Hepatocyte (in vitro differentiated cells): ENCODE data around the gene CEP112. TPM values are rescaled to one million over a fixed set of nuclear protein-coding genes. Genes with fewer than 3 reads are reported as not detected.

ENCODE experiments used
- DNase-seq: peaks from one replicate; pipeline ENCODE4 v3.0.0-alpha.2; 2016; ENCODE audit warnings: low spot score
- H2AFZ ChIP-seq: fragments of 200-600 bp; sonication (generic); 2 replicates; pipeline ENCODE4 v1.6.0; 2016; ENCODE audit warnings: antibody characterized with exemption, mild to moderate bottlenecking
- H3K27ac ChIP-seq: fragments of 200-600 bp; sonication (generic); 2 replicates; pipeline ENCODE4 v1.5.1; 2016; ENCODE audit warnings: mild to moderate bottlenecking
- H3K27me3 ChIP-seq: fragments of 200-600 bp; sonication (generic); 2 replicates; pipeline ENCODE4 v1.6.1; 2016
- H3K36me3 ChIP-seq: fragments of 200-600 bp; sonication (generic); replicated peaks from 2 replicates; pipeline ENCODE4 v1.5.1; 2016; ENCODE audit warnings: low read depth; ENCODE audit not compliant: insufficient read depth
- H3K4me1 ChIP-seq: fragments of 200-600 bp; sonication (generic); 2 replicates; pipeline ENCODE4 v1.5.1; 2016; ENCODE audit warnings: mild to moderate bottlenecking, moderate library complexity; ENCODE audit not compliant: insufficient read depth
- H3K4me2 ChIP-seq: fragments of 200-600 bp; sonication (generic); 2 replicates; pipeline ENCODE4 v1.6.0; 2016
- H3K4me3 ChIP-seq: fragments of 200-600 bp; sonication (generic); 2 replicates; pipeline ENCODE4 v1.5.1; 2016; ENCODE audit warnings: mild to moderate bottlenecking
- H3K79me2 ChIP-seq: fragments of 200-600 bp; sonication (generic); 2 replicates; pipeline ENCODE4 v1.6.0; 2017; ENCODE audit warnings: mild to moderate bottlenecking
- H3K9me2 ChIP-seq: fragments of 200-600 bp; sonication (generic); replicated peaks from 2 replicates; pipeline ENCODE4 v1.6.0; 2017; ENCODE audit warnings: mild to moderate bottlenecking; ENCODE audit not compliant: insufficient read depth
- H3K9me3 ChIP-seq: fragments of 200-600 bp; sonication (generic); 2 replicates; pipeline ENCODE4 v1.5.1; 2016; ENCODE audit warnings: low read depth, mild to moderate bottlenecking
- H4K20me1 ChIP-seq: fragments of 200-600 bp; sonication (generic); 2 replicates; pipeline ENCODE4 v1.6.0; 2016; ENCODE audit warnings: mild to moderate bottlenecking; ENCODE audit not compliant: insufficient read depth, poor library complexity, severe bottlenecking
- EZH2 ChIP-seq: fragments of 200-600 bp; sonication (generic); IDR thresholded peaks from 2 replicates; pipeline ENCODE4 v1.6.1; 2016; ENCODE audit warnings: antibody characterized with exemption, mild to moderate bottlenecking, borderline replicate concordance
- EZH2phosphoT487 ChIP-seq: fragments of 200-600 bp; sonication (generic); IDR thresholded peaks from one replicate; pipeline ENCODE4 v1.6.1; 2018; ENCODE audit warnings: antibody characterized with exemption, mild to moderate bottlenecking, low read depth, moderate library complexity; ENCODE audit not compliant: unreplicated experiment, severe bottlenecking
- WGBS: methylation state at CpG from one replicate; pipeline ENCODE4 v1.1.6; 2016; ENCODE audit warnings: low lambda C conversion rate; ENCODE audit errors: missing lambda C conversion rate; 5-methylcytosine and 5-hydroxymethylcytosine counted together
- polyA plus RNA-seq: library from polyadenylated mRNA; unstranded; fragments of >200 nt; fragmentation: Nextera tagmentation; extraction: Ambion mirVana; gene quantifications from 2 replicates; pipeline ENCODE4 v1.2.1, GENCODE V29; 2016
- total RNA-seq: library from RNA; depleted of rRNA; stranded (reverse); fragments of >200 nt; gene quantifications from 2 replicates; pipeline ENCODE4 v1.2.3, GENCODE V29; 2014
- TF ChIP-seq, protein P1 (sequence below): fragments of 200-600 bp; sonication (generic); IDR thresholded peaks from 2 replicates; pipeline ENCODE4 v1.5.1; 2016; ENCODE audit warnings: antibody characterized with exemption, mild to moderate bottlenecking; ENCODE audit not compliant: poor library complexity

The CEP112 gene
- total and polyA plus RNA-seq, 2 experiments from 2014 or later: 7.1 to 9.7 TPM

DNA sequence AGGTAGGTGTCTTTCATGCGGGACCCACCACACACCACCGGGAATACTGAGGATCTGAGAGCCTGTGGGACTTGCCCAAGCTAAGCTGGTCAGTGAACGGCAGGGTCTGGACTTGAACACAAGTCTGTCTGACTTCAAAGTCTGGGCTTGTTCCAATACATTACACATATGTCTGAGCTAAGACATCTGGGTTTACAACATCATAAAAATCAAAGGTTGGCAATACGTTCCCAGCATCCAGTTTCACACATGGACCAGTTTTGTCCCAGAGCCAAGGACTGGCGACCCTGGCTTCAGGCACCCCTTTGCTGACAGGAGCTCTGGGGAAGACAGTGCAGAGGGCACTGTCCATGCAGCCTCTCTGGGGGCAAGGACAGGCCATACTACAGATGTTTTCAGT lies 602.6 kb downstream of the CEP112 start:
- DNase-seq: no peak
- WGBS: 81% methylated on average over 5 of the region's 5 CpGs
- H3K27ac ChIP-seq: peak overlapping the region; percentile 86
- TF ChIP-seq EZH2 (no peak), EZH2phosphoT487 (no peak)
- TF ChIP-seq, protein P1, sequence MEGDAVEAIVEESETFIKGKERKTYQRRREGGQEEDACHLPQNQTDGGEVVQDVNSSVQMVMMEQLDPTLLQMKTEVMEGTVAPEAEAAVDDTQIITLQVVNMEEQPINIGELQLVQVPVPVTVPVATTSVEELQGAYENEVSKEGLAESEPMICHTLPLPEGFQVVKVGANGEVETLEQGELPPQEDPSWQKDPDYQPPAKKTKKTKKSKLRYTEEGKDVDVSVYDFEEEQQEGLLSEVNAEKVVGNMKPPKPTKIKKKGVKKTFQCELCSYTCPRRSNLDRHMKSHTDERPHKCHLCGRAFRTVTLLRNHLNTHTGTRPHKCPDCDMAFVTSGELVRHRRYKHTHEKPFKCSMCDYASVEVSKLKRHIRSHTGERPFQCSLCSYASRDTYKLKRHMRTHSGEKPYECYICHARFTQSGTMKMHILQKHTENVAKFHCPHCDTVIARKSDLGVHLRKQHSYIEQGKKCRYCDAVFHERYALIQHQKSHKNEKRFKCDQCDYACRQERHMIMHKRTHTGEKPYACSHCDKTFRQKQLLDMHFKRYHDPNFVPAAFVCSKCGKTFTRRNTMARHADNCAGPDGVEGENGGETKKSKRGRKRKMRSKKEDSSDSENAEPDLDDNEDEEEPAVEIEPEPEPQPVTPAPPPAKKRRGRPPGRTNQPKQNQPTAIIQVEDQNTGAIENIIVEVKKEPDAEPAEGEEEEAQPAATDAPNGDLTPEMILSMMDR: no peak
- H3K9me2 ChIP-seq: no peaks in the 10 kb centered on the region
- no peaks in the 10 kb centered on the region for H3K27me3 ChIP-seq
- no peaks in the 10 kb centered on the region for H3K79me2 ChIP-seq
- H3K4me3 ChIP-seq: no peak overlapping the region
- no peaks in the 10 kb centered on the region for H4K20me1 ChIP-seq
- H3K36me3 ChIP-seq: no peaks in the 10 kb centered on the region
- no peak overlapping the region for H3K4me2 ChIP-seq
- no peak overlapping the region for H2AFZ ChIP-seq
- peaks cover 30% of the 10 kb centered on the region for H3K4me1 ChIP-seq
- no peaks in the 10 kb centered on the region for H3K9me3 ChIP-seq

- Histone ChIP-seq H3K36me3 (no peaks in the 10 kb centered on the region), H3K4me2 (no peak overlapping the region), H3K9me2 (no peaks in the 10 kb centered on the region), H4K20me1 (no peaks in the 10 kb centered on the region), H2AFZ (no peak overlapping the region), H3K4me3 (no peak overlapping the region), H3K27me3 (no peaks in the 10 kb centered on the region), H3K4me1 (peaks cover 25% of the 10 kb centered on the region), H3K79me2 (no peaks in the 10 kb centered on the region), H3K27ac (peak overlapping the region; percentile 86), H3K9me3 (no peaks in the 10 kb centered on the region)
- TF ChIP-seq, protein P1: peak; percentile 26
- TF ChIP-seq EZH2phosphoT487 (no peak), EZH2 (no peak)
- DNase-seq: peak; percentile 77
- 39% methylated on average over 9 of the region's 9 CpGs for WGBS
These were observed 603.6 kb downstream of the CEP112 start for GRCh38 chr17:65588181-65588808.

- no peak overlapping the region for H2AFZ ChIP-seq
- WGBS: 66% methylated on average over 10 of the region's 10 CpGs
- no peak for TF ChIP-seq EZH2phosphoT487
- no peak for TF ChIP-seq EZH2
- TF ChIP-seq, protein P1: no peak
- H3K4me1 ChIP-seq: peaks cover 22% of the 10 kb centered on the region
- DNase-seq: no peak
- no peaks in the 10 kb centered on the region for H3K9me2 ChIP-seq
- no peaks in the 10 kb centered on the region for H3K9me3 ChIP-seq
- no peak overlapping the region for H3K4me2 ChIP-seq
- peak overlapping the region; percentile 54 for H3K27ac ChIP-seq
- no peaks in the 10 kb centered on the region for H4K20me1 ChIP-seq
- H3K79me2 ChIP-seq: no peaks in the 10 kb centered on the region
- no peaks in the 10 kb centered on the region for H3K36me3 ChIP-seq
- no peaks in the 10 kb centered on the region for H3K27me3 ChIP-seq
- no peak overlapping the region for H3K4me3 ChIP-seq
These were observed 604.3 kb downstream of the CEP112 start for GRCh38 chr17:65587534-65588180.
